ENCODE measurements around the gene ADD1. TPM values are rescaled to one million over a fixed set of nuclear protein-coding genes. Genes with fewer than 3 reads are reported as not detected.

ADD1 gene
- polyA plus RNA-seq, 1 donor (not counting 4 experiments of a cell fraction or from before 2014, with no cell fraction given): 109 TPM

- H4K20me1 ChIP-seq (ENCODE audit: control insufficient read depth, extremely low read depth, insufficient read depth, low read length): no peaks in the 10 kb centered on the region
- dilution Hi-C loops (cut with MboI; ENCODE audit: extremely low pct_ligation_motif_present, low sequenced_read_pairs): no loop called here
- DNase-seq (ENCODE audit: low read depth, low spot score): no peak
- no peaks in the 10 kb centered on the region for H3K79me2 ChIP-seq (ENCODE audit: control insufficient read depth, insufficient read depth, low read length)
- H3K4me1 ChIP-seq (ENCODE audit: control insufficient read depth, extremely low read depth, insufficient read depth, low read length): peaks cover 4% of the 10 kb centered on the region
- no peak for FAIRE-seq
- H3K27ac ChIP-seq (ENCODE audit: control insufficient read depth, insufficient read depth, low read length): no peak overlapping the region
- no peak overlapping the region for H2AFZ ChIP-seq (ENCODE audit: control insufficient read depth, low read length)
- no peaks in the 10 kb centered on the region for H3K9me1 ChIP-seq (ENCODE audit: control insufficient read depth, extremely low read depth, insufficient read depth, low read length)
- no peak overlapping the region for H3K9ac ChIP-seq (ENCODE audit: control insufficient read depth, extremely low read depth, insufficient read depth, low read length)
- no peak overlapping the region for H3K4me3 ChIP-seq (ENCODE audit: control insufficient read depth in 2 of 3, extremely low read depth in 1 of 3, insufficient read depth in 2 of 3, low read depth in 1 of 3, low read length in 3 of 3)
- H3K36me3 ChIP-seq (ENCODE audit: control insufficient read depth in 2 of 2, extremely low read depth in 1 of 2, insufficient read depth in 2 of 2, low read length in 2 of 2): peaks cover 0 to 19% of the 10 kb centered on the region in 2 experiments
- H3K27me3 ChIP-seq (ENCODE audit: control insufficient read depth, extremely low read depth, insufficient read depth, low read length): no peaks in the 10 kb centered on the region
- no peaks in the 10 kb centered on the region for H3K9me3 ChIP-seq (ENCODE audit: control insufficient read depth, low read depth, low read length)
- no peak for TF ChIP-seq EZH2 (IDR thresholded peaks at IDR 0.05; ENCODE audit: low read length)
- TF ChIP-seq CTCF (optimal IDR thresholded peaks at IDR 0.05 in 1 of 3, IDR thresholded peaks at IDR 0.05 in 1 of 3, conservative IDR thresholded peaks at IDR 0.05 in 1 of 3; ENCODE audit: extremely low read depth in 1 of 3, insufficient read depth in 2 of 3, low read length in 3 of 3): no peak
- H3K4me2 ChIP-seq (ENCODE audit: control insufficient read depth, extremely low read depth, insufficient read depth, low read depth, low read length): no peak overlapping the region
Observed at GRCh38 chr4:2836391-2836859, 7.2 kb upstream of the ADD1 start.

- H3K9ac ChIP-seq (ENCODE audit: control insufficient read depth, extremely low read depth, insufficient read depth, low read length): no peak overlapping the region
- FAIRE-seq: no peak
Observed at GRCh38 chr4:2837110-2837903, 6.3 kb upstream of the ADD1 start.

More at GRCh38 chr4:2837110-2837903, 6.3 kb upstream of the ADD1 start:
- H3K27ac ChIP-seq (ENCODE audit: control insufficient read depth, insufficient read depth, low read length): no peak overlapping the region
- H4K20me1 ChIP-seq (ENCODE audit: control insufficient read depth, extremely low read depth, insufficient read depth, low read length): no peaks in the 10 kb centered on the region
- no peaks in the 10 kb centered on the region for H3K27me3 ChIP-seq (ENCODE audit: control insufficient read depth, extremely low read depth, insufficient read depth, low read length)
- H3K79me2 ChIP-seq (ENCODE audit: control insufficient read depth, insufficient read depth, low read length): no peaks in the 10 kb centered on the region
- H3K9me3 ChIP-seq (ENCODE audit: control insufficient read depth, low read depth, low read length): no peaks in the 10 kb centered on the region
- DNase-seq (ENCODE audit: low read depth, low spot score): no peak
- dilution Hi-C loops (cut with MboI; ENCODE audit: extremely low pct_ligation_motif_present, low sequenced_read_pairs): no loop called here
- no peak overlapping the region for H3K4me3 ChIP-seq (ENCODE audit: control insufficient read depth in 2 of 3, extremely low read depth in 1 of 3, insufficient read depth in 2 of 3, low read depth in 1 of 3, low read length in 3 of 3)
- H3K4me2 ChIP-seq (ENCODE audit: control insufficient read depth, extremely low read depth, insufficient read depth, low read depth, low read length): no peak overlapping the region
- no peaks in the 10 kb centered on the region for H3K9me1 ChIP-seq (ENCODE audit: control insufficient read depth, extremely low read depth, insufficient read depth, low read length)
- no peak overlapping the region for H2AFZ ChIP-seq (ENCODE audit: control insufficient read depth, low read length)
- TF ChIP-seq EZH2 (IDR thresholded peaks at IDR 0.05; ENCODE audit: low read length): no peak
- TF ChIP-seq CTCF (optimal IDR thresholded peaks at IDR 0.05 in 1 of 3, IDR thresholded peaks at IDR 0.05 in 1 of 3, conservative IDR thresholded peaks at IDR 0.05 in 1 of 3; ENCODE audit: extremely low read depth in 1 of 3, insufficient read depth in 2 of 3, low read length in 3 of 3): no peak
- H3K36me3 ChIP-seq (ENCODE audit: control insufficient read depth in 2 of 2, extremely low read depth in 1 of 2, insufficient read depth in 2 of 2, low read length in 2 of 2): peaks cover 0 to 13% of the 10 kb centered on the region in 2 experiments
- H3K4me1 ChIP-seq (ENCODE audit: control insufficient read depth, extremely low read depth, insufficient read depth, low read length): peaks cover 4% of the 10 kb centered on the region
